Measurements from ENCODE around the gene VRK3. TPM values are rescaled to one million over a fixed set of nuclear protein-coding genes. Genes with fewer than 3 reads are reported as not detected.

The VRK3 gene
- total RNA-seq, 1 donor from 2014 or later = 44.6 TPM

GRCh38 chr19:49926515-49926914, 98.7 kb downstream of the VRK3 start:
- no peak for DNase-seq (ENCODE audit: extremely low spot score, unreplicated experiment)
- Mint-ChIP-seq H3K4me3 (peak overlapping the region; percentile 31), H3K4me1 (ENCODE audit: unreplicated experiment) (peaks cover 26% of the 10 kb centered on the region)

More at GRCh38 chr19:49926515-49926914, 98.7 kb downstream of the VRK3 start:
- no peak for TF ChIP-seq CTCF (conservative IDR thresholded peaks at IDR 0.05)
- H3K27me3 Mint-ChIP-seq = no peaks in the 10 kb centered on the region
- peaks cover 26% of the 10 kb centered on the region for H3K36me3 Mint-ChIP-seq
- H3K9me3 Mint-ChIP-seq = peaks cover 4% of the 10 kb centered on the region
- H3K27ac Mint-ChIP-seq = no peak overlapping the region

Other genes with a start within 250 kb of the VRK3 start
- 26.8 and 29.3 TPM in 2 replicates for gene FUZ, start 212.1 kb downstream of the VRK3 start, total RNA-seq (ENCODE audit: low replicate concordance)
- gene MED25, start 207.1 kb downstream of the VRK3 start, total RNA-seq (ENCODE audit: low replicate concordance) = 88.5 and 88.9 TPM in 2 replicates
- gene PTOV1, start 174.2 kb downstream of the VRK3 start, total RNA-seq (ENCODE audit: low replicate concordance) = 248 and 388 TPM in 2 replicates
- 72.3 and 125 TPM in 2 replicates for gene PNKP, start 157.8 kb downstream of the VRK3 start, total RNA-seq (ENCODE audit: low replicate concordance)
- gene AKT1S1, start 148.0 kb downstream of the VRK3 start, total RNA-seq (ENCODE audit: low replicate concordance) = 35.8 and 40.1 TPM in 2 replicates
- gene TBC1D17, start 147.7 kb downstream of the VRK3 start, total RNA-seq (ENCODE audit: low replicate concordance) = 33.9 and 45.9 TPM in 2 replicates
- 0.58 and 0.74 TPM in 2 replicates for gene IL4I1, start 128.5 kb downstream of the VRK3 start, total RNA-seq (ENCODE audit: low replicate concordance)
- gene ATF5, start 96.2 kb downstream of the VRK3 start, total RNA-seq (ENCODE audit: low replicate concordance) = 18.1 and 21.4 TPM in 2 replicates
- gene NUP62, start 95.9 kb downstream of the VRK3 start, total RNA-seq (ENCODE audit: low replicate concordance) = 77.4 and 88.8 TPM in 2 replicates
- gene SIGLEC11, start 64.2 kb downstream of the VRK3 start, total RNA-seq (ENCODE audit: low replicate concordance) = 0.27 and 0.36 TPM in 2 replicates
- 13.4 and 14.3 TPM in 2 replicates for gene ZNF473, start 633 bp upstream of the VRK3 start, total RNA-seq (ENCODE audit: low replicate concordance)
- gene IZUMO2, start 137.9 kb upstream of the VRK3 start, total RNA-seq (ENCODE audit: low replicate concordance) = not detected in 2 replicates
- 93.9 and 225 TPM in 2 replicates for gene MYH14, start 178.2 kb upstream of the VRK3 start, total RNA-seq (ENCODE audit: low replicate concordance)

Measured in type B pancreatic cell (in vitro differentiated cells).